Stomach (tissue), 4 donors: ENCODE measurements around the gene EML4.
"Not testable (repeated sequence)": the region's sequence is repeated elsewhere in the genome, so short reads cannot be mapped to it uniquely, and the experiment has no call there.

Experiments
- EP300 ChIP-seq: sonication (generic); formaldehyde crosslinking; IDR thresholded peaks from one replicate; pipeline ENCODE4 v1.6.1; 2017; ENCODE audit warnings: antibody characterized with exemption
- POLR2A ChIP-seq, 4 donors: fragments of 450-650 bp; IDR thresholded peaks; one replicate each; pipeline ENCODE4 v1.6.1; 2016; ENCODE audit warnings: antibody characterized with exemption in 4 of 4, control low read depth in 2 of 4, mild to moderate bottlenecking in 1 of 4, moderate library complexity in 1 of 4
- POLR2AphosphoS5 ChIP-seq, 3 donors: sonication (generic); formaldehyde crosslinking; IDR thresholded peaks; one replicate each; pipeline ENCODE4 v1.6.1; 2016; ENCODE audit warnings: antibody characterized with exemption in 3 of 3
- TF ChIP-seq, protein P1 (sequence below), 7 experiments: fragments of 450-650 bp in 4 of 7; fragments of 200-600 bp in 3 of 7; sonication (generic) in 3 of 7; IDR thresholded peaks; one replicate each; pipeline ENCODE4 v1.5.1; 2016 to 2019; ENCODE audit warnings: antibody characterized with exemption in 7 of 7, control low read depth in 2 of 7, mild to moderate bottlenecking in 1 of 7

GRCh38 chr2:42130858-42131257 lies 38.3 kb upstream of the EML4 start:
- TF ChIP-seq, protein P1, sequence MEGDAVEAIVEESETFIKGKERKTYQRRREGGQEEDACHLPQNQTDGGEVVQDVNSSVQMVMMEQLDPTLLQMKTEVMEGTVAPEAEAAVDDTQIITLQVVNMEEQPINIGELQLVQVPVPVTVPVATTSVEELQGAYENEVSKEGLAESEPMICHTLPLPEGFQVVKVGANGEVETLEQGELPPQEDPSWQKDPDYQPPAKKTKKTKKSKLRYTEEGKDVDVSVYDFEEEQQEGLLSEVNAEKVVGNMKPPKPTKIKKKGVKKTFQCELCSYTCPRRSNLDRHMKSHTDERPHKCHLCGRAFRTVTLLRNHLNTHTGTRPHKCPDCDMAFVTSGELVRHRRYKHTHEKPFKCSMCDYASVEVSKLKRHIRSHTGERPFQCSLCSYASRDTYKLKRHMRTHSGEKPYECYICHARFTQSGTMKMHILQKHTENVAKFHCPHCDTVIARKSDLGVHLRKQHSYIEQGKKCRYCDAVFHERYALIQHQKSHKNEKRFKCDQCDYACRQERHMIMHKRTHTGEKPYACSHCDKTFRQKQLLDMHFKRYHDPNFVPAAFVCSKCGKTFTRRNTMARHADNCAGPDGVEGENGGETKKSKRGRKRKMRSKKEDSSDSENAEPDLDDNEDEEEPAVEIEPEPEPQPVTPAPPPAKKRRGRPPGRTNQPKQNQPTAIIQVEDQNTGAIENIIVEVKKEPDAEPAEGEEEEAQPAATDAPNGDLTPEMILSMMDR (IDR thresholded peaks at IDR 0.05): not testable (repeated sequence)
- not testable (repeated sequence) for TF ChIP-seq POLR2AphosphoS5 (IDR thresholded peaks at IDR 0.05); POLR2A (IDR thresholded peaks at IDR 0.05); EP300
